Kidney (tissue), 14 donors: Measurements from ENCODE around the gene SLC25A39. TPM values are rescaled to one million over a fixed set of nuclear protein-coding genes. Genes with fewer than 3 reads are reported as not detected.
A peak's percentile ranks its signal among the peaks of the same experiment; 100 is the strongest.

Source experiments
- DNase-seq, 5 donors: peaks; one replicate each; pipeline ENCODE4 v3.0.0-alpha.2; 2013 to 2020
- FAIRE-seq: peaks from 2 replicates; lab custom pipeline; 2012; peaks lifted over from hg19 to GRCh38; lab: Jason Lieb, UNC
- H3K27ac ChIP-seq, 2 donors: one replicate each; pipeline ENCODE4 v1.7.0; 2013; ENCODE audit warnings: low read depth in 2 of 2, low read length in 2 of 2, inconsistent platforms in 1 of 2
- H3K27me3 ChIP-seq: one replicate; pipeline ENCODE4 v1.7.1; 2013; ENCODE audit warnings: low read length, inconsistent platforms; ENCODE audit not compliant: control insufficient read depth, insufficient read depth
- H3K36me3 ChIP-seq, 3 donors: one replicate each; pipeline versions ENCODE4 v1.7.0 to v1.7.1; 2013; ENCODE audit warnings: low read length in 3 of 3, control low read depth in 1 of 3, inconsistent platforms in 1 of 3; ENCODE audit not compliant: insufficient read depth in 3 of 3, control insufficient read depth in 2 of 3
- H3K4me1 ChIP-seq, 3 donors: one replicate each; pipeline versions ENCODE4 v1.7.0 to v1.7.1; 2013; ENCODE audit warnings: low read length in 3 of 3, inconsistent platforms in 1 of 3, low read depth in 1 of 3; ENCODE audit not compliant: control insufficient read depth in 2 of 3, insufficient read depth in 2 of 3
- H3K4me3 ChIP-seq, 3 donors: one replicate each; pipeline versions ENCODE4 v1.7.0 to v1.8.1; 2013; ENCODE audit warnings: low read length in 3 of 3, control low read depth in 1 of 3, inconsistent platforms in 1 of 3
- H3K9ac ChIP-seq, 3 donors: one replicate each; pipeline versions ENCODE4 v1.7.0 to v1.7.1; 2013; ENCODE audit warnings: low read length in 3 of 3, control low read depth in 1 of 3, inconsistent platforms in 1 of 3
- H3K9me3 ChIP-seq, 3 donors: one replicate each; pipeline versions ENCODE4 v1.7.0 to v1.7.1; 2013; ENCODE audit warnings: low read length in 3 of 3, control low read depth in 1 of 3, inconsistent platforms in 1 of 3; ENCODE audit not compliant: control insufficient read depth in 2 of 3, insufficient read depth in 1 of 3
- intact Hi-C: fragments of 100-400 bp; cut with DNase I; formaldehyde crosslinking; loops from one replicate; pipeline ENCODE4 v1.11.1; 2022
- polyA plus RNA-seq: library from polyadenylated mRNA; stranded (reverse); fragments of 350-450 nt; fragmentation: Illumina TruSeq; extraction: RNeasy Lipid Tissue Mini Kit (QIAGEN cat#74804); gene quantifications from one replicate; pipeline ENCODE4 v1.2.3, GENCODE V29; 2014; ENCODE audit warnings: low read depth, low replicate concordance; ENCODE audit not compliant: insufficient read depth
- total RNA-seq: library from RNA; stranded (reverse); fragmentation: NEBNext Ultra II Directional; extraction: Animal tissue kit (Norgen Biotek cat#: 25700); gene quantifications from one replicate; pipeline ENCODE4 v1.2.1, GENCODE V29; 2021
- TF ChIP-seq, protein P1 (sequence below): IDR thresholded peaks from 3 replicates; pipeline ENCODE4 v1.5.1; 2012; ENCODE audit warnings: mild to moderate bottlenecking, moderate library complexity, borderline replicate concordance; ENCODE audit not compliant: insufficient read depth; ENCODE audit errors: extremely low read depth
- donor health status: control.
- donor health status: control.
- donor health status: control.
- donor health status: control.
- donor health status: control.
- donor health status: DM: yes; HTN: yes; CAD: no.
- donor health status: Normal renal cell carcinoma (clear cell type).

The SLC25A39 gene
- total and polyA plus RNA-seq, 2 donors from 2014 or later, result 107 to 389 TPM

DNA sequence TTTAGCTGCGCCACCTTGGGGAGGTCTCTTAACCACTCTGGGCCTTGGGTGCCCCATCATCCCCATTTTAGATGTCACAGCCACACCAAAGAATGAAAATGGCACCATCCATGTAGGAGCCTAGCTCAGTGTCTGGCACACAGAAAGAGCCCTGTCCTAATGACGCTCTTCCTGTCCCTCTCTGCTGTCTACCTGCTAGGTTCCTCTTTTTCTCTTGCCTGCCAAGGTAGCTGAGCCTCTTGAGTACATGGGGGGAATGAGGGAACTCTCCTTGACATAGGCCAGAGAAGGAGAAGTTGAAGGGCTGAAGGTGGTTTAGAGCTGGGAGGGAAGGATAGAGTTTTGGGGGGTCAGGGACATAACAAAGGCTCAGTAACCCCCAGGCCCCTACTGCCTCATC is 14.4 kb downstream of the SLC25A39 start:
- H3K36me3 ChIP-seq, result no peaks in the 10 kb centered on the region
- peaks cover 0 to 13% (median 5%) of the 10 kb centered on the region in 3 donors for H3K4me1 ChIP-seq
- TF ChIP-seq, protein P1, sequence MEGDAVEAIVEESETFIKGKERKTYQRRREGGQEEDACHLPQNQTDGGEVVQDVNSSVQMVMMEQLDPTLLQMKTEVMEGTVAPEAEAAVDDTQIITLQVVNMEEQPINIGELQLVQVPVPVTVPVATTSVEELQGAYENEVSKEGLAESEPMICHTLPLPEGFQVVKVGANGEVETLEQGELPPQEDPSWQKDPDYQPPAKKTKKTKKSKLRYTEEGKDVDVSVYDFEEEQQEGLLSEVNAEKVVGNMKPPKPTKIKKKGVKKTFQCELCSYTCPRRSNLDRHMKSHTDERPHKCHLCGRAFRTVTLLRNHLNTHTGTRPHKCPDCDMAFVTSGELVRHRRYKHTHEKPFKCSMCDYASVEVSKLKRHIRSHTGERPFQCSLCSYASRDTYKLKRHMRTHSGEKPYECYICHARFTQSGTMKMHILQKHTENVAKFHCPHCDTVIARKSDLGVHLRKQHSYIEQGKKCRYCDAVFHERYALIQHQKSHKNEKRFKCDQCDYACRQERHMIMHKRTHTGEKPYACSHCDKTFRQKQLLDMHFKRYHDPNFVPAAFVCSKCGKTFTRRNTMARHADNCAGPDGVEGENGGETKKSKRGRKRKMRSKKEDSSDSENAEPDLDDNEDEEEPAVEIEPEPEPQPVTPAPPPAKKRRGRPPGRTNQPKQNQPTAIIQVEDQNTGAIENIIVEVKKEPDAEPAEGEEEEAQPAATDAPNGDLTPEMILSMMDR, result no peak
- intact Hi-C loops, result no loop called here
- peaks cover 6% of the 10 kb centered on the region for H3K27me3 ChIP-seq
- FAIRE-seq (no peak), DNase-seq (no peak)
- no peak overlapping the region for H3K4me3 ChIP-seq
- no peaks in the 10 kb centered on the region for H3K9me3 ChIP-seq
- H3K27ac ChIP-seq, result no peak overlapping the region
- H3K9ac ChIP-seq, result no peak overlapping the region

DNA sequence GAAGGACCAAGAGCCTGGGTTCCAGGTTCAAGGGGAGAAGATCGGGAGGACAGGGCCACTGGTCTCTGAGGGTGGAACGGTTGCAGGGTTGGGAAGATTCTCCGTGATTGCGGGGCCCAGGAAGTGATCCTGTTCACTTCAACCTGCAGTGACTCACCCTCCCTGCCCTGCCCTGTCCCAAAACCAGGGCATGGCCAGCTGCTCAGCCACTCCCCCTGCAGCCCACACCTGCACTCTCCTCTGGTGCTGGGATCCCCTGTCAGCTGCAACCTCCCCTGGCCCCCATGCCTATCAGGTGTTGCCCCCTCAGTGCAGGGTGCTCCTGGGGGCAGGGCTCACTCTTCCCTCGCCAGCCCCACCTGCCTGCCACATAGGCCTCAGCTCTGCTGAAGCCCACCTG is 15.2 kb downstream of the SLC25A39 start:
- Histone ChIP-seq H3K4me1 (peaks cover 0 to 9% (median 5%) of the 10 kb centered on the region in 3 donors), H3K27ac (no peak overlapping the region), H3K9me3 (no peaks in the 10 kb centered on the region), H3K9ac (no peak overlapping the region), H3K4me3 (no peak overlapping the region), H3K27me3 (peaks cover 4% of the 10 kb centered on the region), H3K36me3 (no peaks in the 10 kb centered on the region)
- FAIRE-seq (no peak), DNase-seq (no peak)
- TF ChIP-seq, protein P1, result no peak
- intact Hi-C loops, result no loop called here

DNA sequence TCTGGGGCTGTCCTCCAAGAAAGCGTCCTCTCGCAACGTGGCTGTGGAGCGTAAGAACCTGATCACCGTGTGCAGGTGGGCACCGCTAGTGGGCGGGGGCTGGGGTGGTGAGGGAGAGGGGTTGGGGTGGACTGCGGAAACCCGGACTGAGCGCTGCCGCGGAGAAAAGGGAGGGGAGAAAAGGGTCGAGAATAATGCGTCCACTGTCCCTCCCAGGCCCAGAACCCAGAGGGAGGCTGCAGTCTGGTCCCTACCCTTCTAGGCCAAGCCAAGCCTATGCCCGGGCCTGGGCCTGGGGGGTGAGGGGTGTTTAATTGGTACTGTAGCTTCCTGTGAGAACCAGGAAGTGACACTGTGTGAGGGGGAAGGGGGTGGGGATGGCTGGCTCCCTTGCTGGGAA is 15.8 kb downstream of the SLC25A39 start:
- DNase-seq (peak in 1 of 5 donors; percentile 75), FAIRE-seq (no peak)
- Histone ChIP-seq H3K4me1 (peaks cover 0 to 9% (median 5%) of the 10 kb centered on the region in 3 donors), H3K27ac (no peak overlapping the region), H3K4me3 (no peak overlapping the region), H3K27me3 (no peaks in the 10 kb centered on the region), H3K9me3 (no peaks in the 10 kb centered on the region), H3K9ac (no peak overlapping the region), H3K36me3 (no peaks in the 10 kb centered on the region)
- TF ChIP-seq, protein P1, result no peak
- intact Hi-C loops, result no loop called here

DNA sequence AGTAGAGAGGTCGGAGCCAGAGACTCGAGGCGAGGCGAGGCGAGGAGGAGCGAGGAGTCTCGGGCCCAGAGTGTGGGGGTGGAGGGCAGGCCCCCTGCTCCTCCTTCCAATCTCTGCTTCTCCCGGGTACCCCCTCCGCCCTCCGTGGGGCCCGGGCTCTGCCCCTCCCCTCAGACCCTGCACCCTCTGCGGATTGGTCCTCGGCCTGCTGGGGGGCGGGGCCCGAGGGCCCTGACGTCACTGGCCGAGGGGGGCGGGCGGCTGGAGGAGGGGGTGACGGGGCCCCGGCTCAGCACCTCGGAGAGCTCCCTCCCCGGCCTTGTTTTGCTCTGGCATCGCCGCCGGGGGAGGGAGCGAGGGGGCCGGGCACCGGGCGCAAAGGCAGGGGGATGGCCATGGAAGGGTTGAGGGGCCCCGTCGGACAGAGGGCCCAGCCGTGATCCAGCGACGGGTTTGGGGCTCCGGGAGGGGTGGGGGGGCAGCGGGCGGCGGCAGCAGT is 16.3 kb downstream of the SLC25A39 start, which contains the start of gene RUNDC3A:
Gene RUNDC3A (plus strand): TSS at position 282 of the 499 bp plus-strand sequence. CDS start 232 bp downstream, outside the sequence.
- Histone ChIP-seq H3K9me3 (no peaks in the 10 kb centered on the region), H3K4me3 (peak within 1 kb of the TSS; percentile 23 to 28 (median 24)), H3K27me3 (no peaks in the 10 kb centered on the region), H3K9ac (peak within 1 kb of the TSS in 1 of 3 donors; percentile 46), H3K36me3 (no peaks in the 10 kb centered on the region), H3K4me1 (peaks cover 0 to 9% (median 5%) of the 10 kb centered on the region in 3 donors), H3K27ac (no peak within 1 kb of the TSS)
- intact Hi-C loops, result no loop called here
- FAIRE-seq, result no peak
- DNase-seq, result peak; percentile 95 to 97 (median 96)
- TF ChIP-seq, protein P1, result no peak
